NCI-H1105 (cell line): ENCODE data around the gene STOML1.

Experiments used
- DNase-seq: peaks from one replicate; lab custom pipeline; 2025; lab: John Stamatoyannopoulos, UW

STOML1 gene

GRCh38 chr15:73928971-73929627 is 63.0 kb downstream of the STOML1 start:
- DNase-seq = no peak
